K562 (cell line): ENCODE results near the gene CDC27. TPM values are rescaled to one million over a fixed set of nuclear protein-coding genes. Genes with fewer than 3 reads are reported as not detected.
A peak's percentile ranks its signal among the peaks of the same experiment; 100 is the strongest.

Experiments
- ATAC-seq: fragments of 200-7000 bp; cut with Tn5 transposase; 3 replicates; pipeline ENCODE4 v1.9.1; 2020; ENCODE audit warnings: moderate library complexity
- BruUV-seq: library from RNA; stranded (reverse); fragments of 400-500 nt; replicated peaks from 2 replicates; lab custom pipeline; 2021; lab: Mats Ljungman, UMichigan
- CTCF ChIA-PET: fragments of 300-600 bp; formaldehyde crosslinking; extraction: SDS; loops from one replicate; lab custom pipeline; 2021; ENCODE audit warnings: low intra/inter-chr PET ratio; lab: Yijun Ruan, JAX
- POLR2A ChIA-PET: fragments of 300-600, 350-650 bp; sonication (Branson Sonifier 250); formaldehyde crosslinking; extraction: SDS; loops from one replicate; lab custom pipeline; 2021; ENCODE audit warnings: antibody characterized with exemption, inconsistent platforms; lab: Yijun Ruan, JAX
- DNase-seq, 4 experiments: peaks; one replicate each; pipeline versions ENCODE4 v3.0.0 to v3.0.0-alpha.2; 2011 to 2018; ENCODE audit warnings: low spot score in 3 of 4, mixed read lengths in 3 of 4; ENCODE audit errors: extremely low read depth in 1 of 4
- FAIRE-seq: peaks from 2 replicates; lab custom pipeline; 2011; peaks lifted over from hg19 to GRCh38; lab: Jason Lieb, UNC
- H2AFZ ChIP-seq: 2 replicates; pipeline ENCODE4 v1.6.0; 2011; ENCODE audit warnings: low read depth, low read length, control low read depth, inconsistent platforms
- H3K27ac ChIP-seq: fragments of 200-600 bp; 3 replicates; pipeline ENCODE4 v1.8.0; 2011; ENCODE audit warnings: low read depth, mild to moderate bottlenecking, control low read depth, inconsistent platforms, low read length, moderate library complexity, mixed read lengths; ENCODE audit errors: extremely low read depth
- H3K27me3 ChIP-seq, 2 experiments: fragments of 300-600 bp in 1 of 2; 2 replicates in 1 of 2; 3 replicates in 1 of 2; pipeline versions ENCODE4 v1.6.0 to v1.8.0; 2011; ENCODE audit warnings: inconsistent platforms in 2 of 2, low read length in 2 of 2, mild to moderate bottlenecking in 1 of 2, mixed read lengths in 1 of 2, moderate library complexity in 1 of 2; ENCODE audit not compliant: control insufficient read depth in 2 of 2, insufficient read depth in 2 of 2
- H3K36me3 ChIP-seq: fragments of 300-600 bp; 3 replicates; pipeline ENCODE4 v1.8.0; 2011; ENCODE audit warnings: mild to moderate bottlenecking, low read length, inconsistent platforms; ENCODE audit not compliant: control insufficient read depth, insufficient read depth
- H3K4me1 ChIP-seq, 2 experiments: fragments of 200-600 bp in 1 of 2; replicated peaks in 1 of 2; 2 replicates in 1 of 2; 3 replicates in 1 of 2; pipeline versions ENCODE4 v1.5.1 to v1.8.0; 2011; ENCODE audit warnings: inconsistent platforms in 2 of 2, low read length in 2 of 2, mild to moderate bottlenecking in 1 of 2, mixed read lengths in 1 of 2, moderate library complexity in 1 of 2; ENCODE audit not compliant: control insufficient read depth in 2 of 2, insufficient read depth in 2 of 2
- H3K4me2 ChIP-seq: 2 replicates; pipeline ENCODE4 v1.6.1; 2011; ENCODE audit warnings: low read length, control low read depth, inconsistent platforms, mixed read lengths; ENCODE audit not compliant: insufficient read depth
- H3K4me3 ChIP-seq: fragments of 200-600 bp; sonication (generic), shearing (Covaris generic); 2 replicates; pipeline ENCODE4 v1.5.1; 2016; ENCODE audit warnings: control low read depth, inconsistent platforms
- H3K79me2 ChIP-seq: fragments of 200-600 bp; 3 replicates; pipeline ENCODE4 v1.8.0; 2011; ENCODE audit warnings: low read length, inconsistent platforms; ENCODE audit not compliant: control insufficient read depth, insufficient read depth
- H3K9ac ChIP-seq, 2 experiments: 2 replicates each; pipeline versions ENCODE4 v1.6.0 to v1.6.1; 2011; ENCODE audit warnings: low read depth in 2 of 2, low read length in 2 of 2, control low read depth in 1 of 2, inconsistent platforms in 1 of 2, mild to moderate bottlenecking in 1 of 2, mixed read lengths in 1 of 2; ENCODE audit not compliant: insufficient read depth in 1 of 2
- H3K9me1 ChIP-seq: one replicate; pipeline ENCODE4 v1.6.0; 2011; ENCODE audit warnings: inconsistent platforms, mild to moderate bottlenecking, low read length, moderate library complexity; ENCODE audit not compliant: control insufficient read depth, insufficient read depth
- H3K9me3 ChIP-seq: replicated peaks from 2 replicates; pipeline ENCODE4 v1.5.1; 2011; ENCODE audit warnings: low read depth, low read length, inconsistent platforms; ENCODE audit not compliant: control insufficient read depth, insufficient read depth
- H4K20me1 ChIP-seq: replicated peaks from 2 replicates; pipeline ENCODE4 v1.6.1; 2011; ENCODE audit warnings: low read length, inconsistent platforms, mixed read lengths; ENCODE audit not compliant: control insufficient read depth, insufficient read depth
- MLLT1 ChIP-seq, 2 experiments: fragments of 450-650 bp; IDR thresholded peaks; 2 replicates each; pipeline ENCODE4 v1.6.1; 2016
- MXD1 ChIP-seq: fragments of 250-450 bp; sonication (Bioruptor Pico); IDR thresholded peaks from 2 replicates; pipeline ENCODE4 v1.8.0; 2021; ENCODE audit warnings: borderline replicate concordance, mild to moderate bottlenecking, moderate library complexity; ENCODE audit not compliant: poor library complexity, severe bottlenecking
- NFIX ChIP-seq: fragments of 250-450 bp; sonication (Bioruptor Pico); IDR thresholded peaks from 2 replicates; pipeline ENCODE4 v1.4.0; 2020; ENCODE audit warnings: low read depth, mild to moderate bottlenecking, moderate library complexity
- NR2C1 ChIP-seq, 2 experiments: fragments of 450-650 bp; IDR thresholded peaks; 2 replicates each; pipeline ENCODE4 v1.6.1; 2017; ENCODE audit warnings: mild to moderate bottlenecking in 2 of 2, antibody characterized with exemption in 1 of 2, inconsistent platforms in 1 of 2, missing compliant biosample characterization in 1 of 2, missing genetic modification characterization in 1 of 2
- SMAD4 ChIP-seq: fragments of 250-450 bp; sonication (Bioruptor Pico); conservative IDR thresholded peaks from 2 replicates; pipeline ENCODE4 v1.8.0; 2021; ENCODE audit warnings: inconsistent platforms, mild to moderate bottlenecking, moderate library complexity
- ZNF408 ChIP-seq: fragments of 250-450 bp; sonication (Bioruptor Pico); IDR thresholded peaks from 2 replicates; pipeline ENCODE4 v1.4.0; 2020; ENCODE audit warnings: low read depth, mild to moderate bottlenecking, moderate library complexity
- ZNF592 ChIP-seq: fragments of 450-650 bp; IDR thresholded peaks from 2 replicates; pipeline ENCODE4 v1.6.1; 2017; ENCODE audit warnings: antibody characterized with exemption, mild to moderate bottlenecking
- WGBS: fragments of 100-300 bp; shearing (Covaris generic); methylation state at CpG from one replicate; pipeline ENCODE4 v1.1.6; 2016; ENCODE audit warnings: low coverage, mixed read lengths; ENCODE audit not compliant: insufficient coverage; ENCODE audit errors: missing lambda C conversion rate; 5-methylcytosine and 5-hydroxymethylcytosine counted together
- in situ Hi-C: fragments of 300-500 bp; cut with MboI; formaldehyde crosslinking; loops from 4 replicates; pipeline ENCODE4 v1.15.0; 2018; ENCODE audit warnings: inconsistent platforms, mixed read lengths
- intact Hi-C: fragments of 100-400 bp; cut with micrococcal nuclease; formaldehyde crosslinking; loops from 2 replicates; pipeline ENCODE4 v1.14.2; 2022
- polyA plus RNA-seq, 8 experiments: library from polyadenylated mRNA; depleted of rRNA in 4 of 8; stranded (reverse) in 5 of 8; unstranded in 3 of 8; fragments of >200 nt; fragmentation: Nextera tagmentation in 2 of 8; fragmentation: Illumina TruSeq in 1 of 8; extraction: Ambion mirVana in 2 of 8; extraction: Trizol in 1 of 8; gene quantifications; 2 replicates each; pipeline versions ENCODE4 v1.2.1 to v1.2.3, GENCODE V29; 2011 to 2014; ENCODE audit warnings: inconsistent platforms in 1 of 8, missing spikeins in 1 of 8
- total RNA-seq, 7 experiments: library from RNA; depleted of rRNA in 6 of 7; stranded (reverse); fragments of >200 nt in 6 of 7; fragmentation: Illumina TruSeq in 2 of 7; extraction: Trizol in 2 of 7; gene quantifications; 2 replicates each; pipeline versions ENCODE4 v1.2.1 to v1.2.3, GENCODE V29; 2011 to 2021; ENCODE audit warnings: low replicate concordance in 1 of 7

CDC27 gene
- total and polyA plus RNA-seq, 9 of the 15 experiments (the other 6 are each of a cell fraction or from before 2014, with no cell fraction given), result 28.6 to 155 (median 94.1) TPM

GRCh38 chr17:47192554-47192953, 3.5 kb upstream of the CDC27 start:
- in situ Hi-C loops (no loop called here), intact Hi-C loops (no loop called here)
- no peaks in the 10 kb centered on the region for H4K20me1 ChIP-seq
- no peak for DNase-seq
- TF ChIP-seq MLLT1 (IDR thresholded peaks at IDR 0.05), result peak in 1 of 2 experiments; percentile 48; a peak in 1 of 4 replicates
- no peak for TF ChIP-seq NFIX (CRISPR knock-in tag)
- peaks cover 16% of the 10 kb centered on the region for H3K79me2 ChIP-seq
- no peaks in the 10 kb centered on the region for H3K9me3 ChIP-seq
- H3K36me3 ChIP-seq, result no peaks in the 10 kb centered on the region
- 82% methylated on average over 6 of the region's 6 CpGs for WGBS
- no peak overlapping the region for H3K4me3 ChIP-seq
- H3K9ac ChIP-seq, result no peak overlapping the region
- BruUV-seq, result no TSS peak
- no peaks in the 10 kb centered on the region for H3K27me3 ChIP-seq
- FAIRE-seq, result no peak
- ChIA-PET POLR2A (interaction anchor here (0.7 to 0.8 kb wide), 2 partner anchors 8 to 11 kb away, joined by 3 to 4 read pairs; no protein-coding TSS in a partner anchor), CTCF (no interaction called here)
- ATAC-seq, result no peak
- no peak overlapping the region for H3K27ac ChIP-seq
- peaks cover 9 to 23% of the 10 kb centered on the region in 2 experiments; a peak in 4 of 5 replicates for H3K4me1 ChIP-seq
- no peak overlapping the region for H2AFZ ChIP-seq
- H3K4me2 ChIP-seq, result no peak overlapping the region
- no peaks in the 10 kb centered on the region for H3K9me1 ChIP-seq

- intact Hi-C loops, result no loop called here
- Histone ChIP-seq H3K9me1 (no peaks in the 10 kb centered on the region), H3K4me1 (peaks cover 9 to 21% of the 10 kb centered on the region in 2 experiments; a peak in 4 of 5 replicates), H3K4me3 (no peak overlapping the region), H3K4me2 (peak overlapping the region; percentile 76; the same call in 1 of the 2 replicates), H2AFZ (peak overlapping the region; percentile 85), H4K20me1 (0 out of 2 replicates have a peak, but pooled peaks cover 3% of the 10 kb centered on the region), H3K9me3 (no peaks in the 10 kb centered on the region), H3K27ac (peak overlapping the region; percentile 90; the same call in 2 of the 3 replicates), H3K36me3 (peaks cover 4% of the 10 kb centered on the region; the same call in 2 of the 3 replicates), H3K79me2 (peaks cover 34% of the 10 kb centered on the region), H3K27me3 (no peaks in the 10 kb centered on the region), H3K9ac (peak overlapping the region in 1 of 2 experiments; percentile 74; a peak in 1 of 4 replicates)
- no peak for ATAC-seq
- in situ Hi-C loops, result no loop called here
- ChIA-PET CTCF (no interaction called here), POLR2A (interaction anchor here (0.7 to 2.7 kb wide), 13 partner anchors 8 to 413 kb away, joined by 3 to 24 read pairs (median 4); partner anchors contain the start of gene MYL4)
- 93% methylated on average over 1 of the region's 1 CpG for WGBS
- no peak for DNase-seq
- no TSS peak for BruUV-seq
- no peak for FAIRE-seq
- TF ChIP-seq MXD1 (CRISPR knock-in tag), result peak; percentile 38
- no peak for TF ChIP-seq NR2C1 (IDR thresholded peaks at IDR 0.05)
- TF ChIP-seq NR2C1 (tag; IDR thresholded peaks at IDR 0.05), result 0 out of 2 replicates have a peak, but pooled peaks have one; percentile 44
- TF ChIP-seq SMAD4 (CRISPR knock-in tag), result peak; percentile 28; the same call in 1 of the 2 replicates
- TF ChIP-seq ZNF592, result peak; percentile 84
- TF ChIP-seq ZNF408 (CRISPR knock-in tag), result no peak
Measured at GRCh38 chr17:47190770-47191169, 1.7 kb upstream of the CDC27 start.
